ENCODE results near the gene CD151.

CD151 gene

GRCh38 chr11:832529-833113, at the start of gene CD151:
TSS of gene CD151 (plus strand) at chr11:832952. CDS start at chr11:836070, 3,118 bp downstream.
- no peak for DNase-seq (ENCODE audit: low read depth)

DNA sequence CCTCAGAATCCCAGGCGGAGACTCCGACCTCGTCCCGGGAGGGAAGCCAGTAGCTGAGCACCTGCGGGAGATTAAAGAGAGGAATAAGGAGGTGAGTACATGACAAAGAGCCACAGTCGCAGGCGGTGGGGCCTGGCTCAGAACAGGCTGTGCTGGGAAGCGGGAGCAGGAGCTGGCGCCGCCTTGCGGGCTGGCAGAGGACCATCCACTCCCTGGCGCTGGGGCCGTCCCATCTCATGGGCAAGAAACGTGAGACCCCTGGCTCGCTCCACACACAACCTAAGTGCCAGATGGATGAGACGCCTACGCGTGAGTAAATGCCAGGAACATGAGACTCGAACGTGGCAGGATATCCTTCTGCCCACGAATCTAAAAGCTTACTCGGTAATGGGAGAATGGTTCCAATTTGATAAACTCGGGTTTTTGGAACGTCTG, 49.2 kb upstream of the CD151 start:
- no peak for DNase-seq (ENCODE audit: low read depth)

- DNase-seq (ENCODE audit: low read depth), result no peak
Observed at GRCh38 chr11:786235-787083, 46.3 kb upstream of the CD151 start.

DNA sequence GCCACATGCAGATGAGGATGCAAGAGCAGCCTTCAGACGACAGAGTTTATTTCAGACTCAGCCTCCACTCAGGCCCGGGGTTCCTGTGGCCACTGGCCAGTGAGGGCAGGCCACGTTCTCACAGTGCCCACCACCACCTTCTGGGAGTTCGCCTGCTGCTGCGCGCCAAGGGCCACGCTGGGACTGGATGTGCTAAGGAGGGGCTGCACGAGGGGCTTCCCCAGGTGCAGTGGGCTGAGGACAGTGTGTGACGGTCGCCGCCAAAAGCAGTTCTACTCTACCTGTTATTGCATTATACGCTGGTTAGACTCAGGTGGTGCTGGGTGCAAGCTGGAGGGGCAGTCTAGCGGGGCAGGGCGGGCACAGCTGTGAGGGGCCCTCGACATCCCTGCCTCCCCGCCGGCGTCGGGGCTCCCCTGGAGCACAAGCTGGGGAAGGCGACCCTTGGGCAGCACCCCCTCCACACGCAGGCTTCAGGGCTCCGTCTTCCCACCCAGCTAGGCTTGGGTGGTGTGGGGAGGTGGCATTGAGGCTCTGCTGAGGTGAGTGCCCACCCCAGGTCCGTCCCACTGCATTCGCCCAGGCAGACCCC, 45.6 kb upstream of the CD151 start:
- DNase-seq (ENCODE audit: low read depth), result no peak

DNA sequence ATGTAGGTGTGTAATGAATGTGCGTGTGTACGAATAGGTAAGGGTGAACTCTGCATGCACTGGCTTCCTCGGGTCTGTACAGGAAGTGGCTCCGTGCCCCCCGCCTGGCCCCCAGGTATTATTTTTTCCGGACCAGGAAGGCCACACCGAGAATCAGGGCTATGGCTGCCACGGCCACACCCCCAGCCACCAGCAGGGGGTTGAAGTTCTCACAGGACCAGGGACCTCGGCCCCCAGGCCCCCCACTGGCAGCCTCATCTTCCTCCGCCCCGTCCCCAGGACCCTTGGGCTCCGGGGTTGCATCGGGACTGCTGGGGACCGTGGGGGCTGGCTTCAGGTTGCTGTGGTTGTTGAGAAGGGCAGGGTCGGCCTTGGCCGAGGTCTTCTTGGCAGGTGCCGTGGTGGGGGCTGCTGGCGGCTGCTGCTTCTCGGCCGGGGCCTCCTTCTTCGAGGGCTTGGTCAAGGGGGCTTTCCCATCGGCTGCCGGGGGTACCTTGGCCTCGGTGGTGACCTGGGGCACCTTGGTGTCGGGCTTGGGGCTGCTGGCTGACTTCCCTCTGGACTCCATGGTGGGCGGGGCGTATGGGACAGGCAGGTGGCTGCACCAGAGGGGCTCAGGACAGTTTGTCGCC, 44.6 kb upstream of the CD151 start:
- no peak for DNase-seq (ENCODE audit: low read depth)

DNA sequence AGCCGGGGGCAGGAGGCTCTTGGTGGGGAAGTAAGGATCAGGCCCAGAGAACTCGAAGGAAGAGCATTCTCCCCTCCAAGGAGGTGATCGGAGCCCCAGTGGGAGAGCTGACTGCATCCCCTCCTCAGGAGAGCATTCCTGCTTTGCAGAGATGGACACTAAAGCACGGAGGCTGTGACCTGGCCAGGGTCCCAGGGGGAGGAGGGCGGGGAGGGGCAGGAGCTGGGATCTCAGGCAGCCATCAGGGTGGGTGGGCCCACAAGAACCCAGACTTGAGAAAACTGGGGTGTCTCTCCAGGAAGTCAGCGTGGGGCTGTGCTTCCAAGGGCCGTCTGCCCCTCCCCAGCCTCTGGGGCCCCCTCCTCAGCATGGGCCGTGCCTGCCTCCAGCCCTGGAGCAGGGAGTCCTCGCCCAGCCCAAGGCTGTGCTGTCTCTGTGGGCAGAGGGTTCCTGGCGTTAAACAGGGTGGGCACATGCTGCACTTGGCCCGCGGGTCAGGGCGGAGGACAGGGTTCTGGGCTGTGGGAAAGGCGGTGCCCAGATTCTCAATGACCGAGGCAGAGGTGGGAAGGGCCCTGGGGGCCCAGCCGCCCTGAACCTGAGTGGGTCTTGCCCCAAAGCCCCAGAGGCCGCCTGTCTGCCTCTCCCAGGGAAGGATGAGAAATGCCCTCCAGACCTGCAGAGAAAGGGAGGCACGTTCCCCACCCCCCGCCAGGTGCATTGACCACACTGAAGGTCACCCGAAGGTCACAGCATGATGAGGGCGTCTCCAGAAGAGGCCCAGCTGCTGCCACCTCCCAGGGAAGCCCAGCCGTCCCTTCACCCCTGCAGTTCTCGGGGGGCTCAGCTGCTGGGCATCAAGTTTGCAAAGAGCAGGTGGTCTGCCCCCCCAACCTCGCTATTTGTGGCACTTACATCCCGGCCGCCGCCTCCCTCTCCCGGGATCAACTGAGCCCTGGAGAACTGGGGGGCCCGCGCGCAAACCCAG, 43.5 kb upstream of the CD151 start:
- DNase-seq (ENCODE audit: low read depth), result no peak

DNA sequence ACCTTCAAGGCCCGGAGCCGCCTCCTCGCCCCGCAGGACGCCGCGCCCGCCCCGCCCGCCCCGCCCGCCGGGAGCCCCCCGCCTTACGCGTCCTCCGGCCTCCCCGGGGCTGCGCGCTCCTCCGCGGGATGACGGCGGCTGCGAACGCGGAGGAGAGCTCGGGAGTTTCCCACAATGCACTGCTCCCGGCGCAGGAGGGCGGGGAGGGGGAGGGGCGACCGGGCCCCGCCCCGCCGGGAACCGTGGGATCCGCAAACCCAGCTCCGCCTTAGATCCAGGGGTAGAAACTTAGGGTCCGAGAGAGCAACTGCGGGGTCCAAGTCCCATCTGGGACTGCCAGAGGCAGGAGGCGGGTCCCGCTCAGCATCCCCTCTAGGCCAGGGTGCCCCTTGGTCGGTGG, 42.8 kb upstream of the CD151 start, which contains the start of gene CEND1:
TSS of gene CEND1 (minus strand) at position 148 of the 400 bp plus-strand sequence. CDS start 1,514 bp downstream, outside the sequence.
- no peak for DNase-seq (ENCODE audit: low read depth)

DNA sequence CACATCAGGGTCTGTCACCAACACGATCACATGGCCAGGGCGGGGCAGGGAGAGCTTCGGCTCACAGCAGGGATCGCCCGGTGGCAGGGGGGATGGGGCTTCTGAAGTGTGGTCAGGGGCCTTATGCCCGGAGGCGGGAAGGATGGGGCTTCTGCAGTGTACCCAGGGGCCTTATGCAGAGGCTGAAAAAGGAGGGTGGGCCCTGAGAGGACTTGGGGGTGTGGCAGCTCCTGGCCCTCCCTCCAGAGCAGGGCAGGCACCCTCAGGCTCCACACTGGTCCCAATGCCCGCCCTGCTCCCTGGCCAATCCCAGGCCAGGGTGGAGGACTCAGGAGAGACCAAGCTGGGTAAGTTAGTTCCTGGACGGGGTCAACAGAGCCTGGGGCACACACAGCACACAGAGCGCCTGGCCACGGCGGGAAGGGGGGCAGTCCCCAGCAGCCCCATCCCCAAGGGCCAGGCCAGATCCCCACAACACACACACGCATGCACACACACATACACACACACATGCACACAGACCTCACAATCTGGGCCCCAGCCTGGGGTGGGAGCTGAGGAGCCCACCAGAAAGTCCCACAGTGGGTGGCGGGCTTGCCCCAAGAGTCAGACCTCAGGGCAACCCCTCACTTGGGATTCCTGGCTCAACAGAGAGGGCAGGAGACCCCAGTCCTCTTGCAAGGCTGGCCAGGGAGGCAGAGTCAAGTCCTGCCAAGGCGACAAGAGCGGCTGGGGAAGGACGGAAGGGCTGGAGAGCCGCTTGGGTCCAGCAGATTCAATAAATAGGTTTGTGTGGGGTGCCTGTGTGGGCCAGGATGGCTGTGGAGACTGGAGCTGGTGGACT, 41.8 kb upstream of the CD151 start:
- DNase-seq (ENCODE audit: low read depth), result no peak

DNA sequence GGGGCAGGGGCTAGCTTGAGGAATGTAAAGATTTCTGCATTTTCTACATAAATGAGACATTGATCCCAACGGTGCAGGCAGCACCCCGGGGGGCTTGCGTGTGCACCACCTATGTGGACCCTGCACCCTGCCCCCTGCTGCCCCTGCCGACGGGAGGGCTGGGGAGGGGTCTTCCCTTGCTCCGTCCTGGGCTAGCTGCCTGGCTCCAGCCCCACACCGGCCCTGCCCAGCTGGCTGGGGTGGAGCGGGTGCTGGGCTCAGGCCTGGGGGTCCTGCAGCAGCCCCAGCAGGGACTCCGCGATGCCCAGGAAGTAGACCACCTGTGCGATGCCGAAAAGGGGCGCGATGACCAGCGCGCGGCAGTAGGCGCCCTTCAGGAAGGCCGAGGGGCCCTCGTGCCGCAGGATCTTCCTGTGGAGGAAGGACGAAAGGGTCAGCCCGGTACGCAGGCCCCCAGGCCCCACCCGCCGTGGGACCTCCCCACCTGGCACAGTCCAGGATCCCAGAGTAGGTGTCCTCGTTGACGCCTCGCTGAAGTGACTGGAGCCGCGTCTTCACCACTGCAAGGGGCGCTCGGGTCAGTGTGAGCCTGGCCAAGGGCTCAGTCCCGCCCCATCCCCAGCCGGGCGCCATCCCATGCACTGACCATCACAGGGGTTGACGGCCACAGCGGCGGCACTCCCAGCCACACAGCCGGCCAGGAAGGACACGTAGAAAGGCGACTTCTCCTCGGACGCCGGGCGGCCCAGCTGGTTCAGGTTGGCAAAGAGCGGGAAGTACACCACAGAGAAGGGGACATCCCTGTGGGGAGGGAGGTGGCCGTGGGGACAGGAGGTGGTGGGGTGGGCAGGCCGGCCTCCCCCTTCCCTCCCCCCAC, 40.9 kb upstream of the CD151 start:
- DNase-seq (ENCODE audit: low read depth), result no peak

GRCh38 chr11:792535-792821, 40.3 kb upstream of the CD151 start:
- DNase-seq (ENCODE audit: low read depth), result no peak

DNA sequence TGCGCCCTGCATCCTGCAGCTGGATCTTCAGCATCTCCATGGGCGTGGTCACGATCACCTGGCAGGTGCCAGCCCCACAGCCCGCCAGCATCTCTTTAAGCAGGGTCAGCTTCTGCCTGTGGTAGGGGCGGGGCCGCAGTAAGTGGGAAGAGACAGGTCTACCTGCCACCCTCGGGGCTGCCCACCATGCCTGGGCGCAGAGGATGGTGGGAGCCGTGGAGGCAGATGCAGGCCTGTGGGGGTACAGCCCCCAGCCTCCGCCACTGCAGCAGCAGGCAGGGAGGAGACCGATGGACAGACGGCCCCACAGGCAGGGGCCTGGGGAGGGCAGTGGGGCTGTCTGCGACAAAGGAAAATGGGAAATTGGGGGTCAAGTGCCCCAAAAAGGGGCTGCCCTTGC, 39.9 kb upstream of the CD151 start:
- DNase-seq (ENCODE audit: low read depth), result no peak

GRCh38 chr11:793556-793955, 39.2 kb upstream of the CD151 start:
- no peak for DNase-seq (ENCODE audit: low read depth)

DNA sequence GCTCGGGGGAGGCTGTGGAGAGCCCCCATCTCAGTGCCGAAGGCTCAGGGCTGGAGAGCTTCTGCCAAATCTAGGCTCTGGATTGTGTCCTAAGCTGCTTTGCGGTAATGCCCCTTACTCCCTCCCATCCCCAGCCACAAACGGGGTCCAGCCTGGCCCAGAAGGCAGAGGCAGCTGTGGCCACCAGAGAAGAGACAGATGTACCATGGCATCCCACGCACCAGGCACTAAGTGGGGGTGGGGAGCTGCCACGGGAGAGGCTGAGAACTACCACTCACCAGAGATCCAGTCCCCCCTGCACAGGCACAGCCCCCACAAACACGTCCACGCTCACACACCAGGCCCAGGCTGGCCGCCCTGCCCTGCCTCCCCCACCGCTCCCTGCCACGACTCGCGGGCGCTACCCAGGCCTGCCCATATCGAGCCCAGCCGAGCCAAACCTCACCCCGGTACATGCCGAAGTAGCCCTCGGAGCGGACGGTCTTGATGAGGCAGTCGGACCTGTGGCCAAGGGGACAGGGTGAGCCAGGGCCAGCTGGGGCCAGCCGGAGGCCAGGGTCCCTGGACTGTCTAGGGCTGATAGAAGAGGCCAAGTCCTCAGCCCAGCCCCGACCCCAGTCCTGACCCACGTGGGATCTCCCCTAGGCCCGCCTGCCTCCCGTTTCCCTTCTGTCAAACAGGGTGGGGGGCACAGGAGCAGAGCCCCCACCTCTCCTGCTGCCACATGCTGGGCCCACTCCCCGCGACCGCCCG, 38.6 kb upstream of the CD151 start:
- DNase-seq (ENCODE audit: low read depth), result no peak

- DNase-seq (ENCODE audit: low read depth), result no peak
Observed at GRCh38 chr11:794766-795633, 37.8 kb upstream of the CD151 start.

- no peak for DNase-seq (ENCODE audit: low read depth)
Observed at GRCh38 chr11:795634-796564, 36.9 kb upstream of the CD151 start.

GRCh38 chr11:796565-797295, 36.0 kb upstream of the CD151 start:
- no peak for DNase-seq (ENCODE audit: low read depth)

Measured in CMK (cell line).